HCT116 (cell line): ENCODE measurements around the gene XRN1. TPM values are rescaled to one million over a fixed set of nuclear protein-coding genes. Genes with fewer than 3 reads are reported as not detected.

Experiments
- ATAC-seq: fragments of 200-7000 bp; cut with Tn5 transposase; 2 replicates; pipeline ENCODE4 v1.9.1; 2020; ENCODE audit warnings: mild to moderate bottlenecking, moderate library complexity
- BruUV-seq: library from RNA; stranded (reverse); fragments of 400-500 nt; replicated peaks from 2 replicates; lab custom pipeline; 2021; lab: Mats Ljungman, UMichigan
- CTCF ChIA-PET: fragments of 300-600 bp; sonication (Branson Sonifier 250); formaldehyde crosslinking; loops from one replicate; lab custom pipeline; 2021; ENCODE audit warnings: antibody characterized with exemption; lab: Charles Lee
- POLR2A ChIA-PET: fragments of 300-600, 350-600 bp; sonication (Branson Sonifier 250); formaldehyde crosslinking; loops from one replicate; lab custom pipeline; 2021; ENCODE audit warnings: antibody characterized with exemption; lab: Charles Lee
- RAD21 ChIA-PET, 2 experiments: fragments of 300-600 bp; sonication (Branson Sonifier 250); formaldehyde crosslinking; loops; one replicate each; lab custom pipeline; 2023; ENCODE audit warnings: low total read pairs in 2 of 2; ENCODE audit not compliant: uncharacterized antibody in 2 of 2, unreplicated experiment in 2 of 2, low non-redundant PET in 1 of 2; lab: Charles Lee
- DNase-seq: peaks from one replicate; pipeline ENCODE4 v3.0.0-alpha.2; 2010; ENCODE audit warnings: low read depth, low spot score
- H2AFZ ChIP-seq: fragments of 200-600 bp; shearing (Covaris generic), sonication (generic); 2 replicates; pipeline ENCODE4 v1.6.1; 2017; ENCODE audit warnings: low read depth, mixed run types, mixed read lengths, antibody characterized with exemption, low read length; ENCODE audit not compliant: poor library complexity, severe bottlenecking
- H3K27ac ChIP-seq: 2 replicates; pipeline ENCODE4 v1.5.1; 2012; ENCODE audit warnings: low read depth, low read length
- H3K27me3 ChIP-seq: fragments of 200-600 bp; sonication (generic); 2 replicates; pipeline ENCODE4 v1.6.1; 2016; ENCODE audit warnings: mixed run types, low read length, mixed read lengths; ENCODE audit not compliant: insufficient read depth
- H3K36me3 ChIP-seq, 2 experiments: fragments of 200-500 bp in 1 of 2; fragments of 200-600 bp in 1 of 2; sonication (Bioruptor generic) in 1 of 2; sonication (generic) in 1 of 2; 2 replicates each; pipeline versions ENCODE4 v1.5.1 to v1.6.1; 2014 to 2016; ENCODE audit warnings: low read length in 2 of 2, inconsistent platforms in 1 of 2, mixed read lengths in 1 of 2, mixed run types in 1 of 2; ENCODE audit not compliant: insufficient read depth in 2 of 2, control insufficient read depth in 1 of 2
- H3K4me1 ChIP-seq, 2 experiments: fragments of 200-600 bp in 1 of 2; sonication (generic) in 1 of 2; 2 replicates each; pipeline versions ENCODE4 v1.5.1 to v1.6.1; 2012 to 2017; ENCODE audit warnings: low read length in 2 of 2, inconsistent platforms in 1 of 2, mild to moderate bottlenecking in 1 of 2, mixed read lengths in 1 of 2, mixed run types in 1 of 2, moderate library complexity in 1 of 2; ENCODE audit not compliant: insufficient read depth in 2 of 2, control insufficient read depth in 1 of 2
- H3K4me2 ChIP-seq: fragments of 200-600 bp; sonication (generic); 2 replicates; pipeline ENCODE4 v1.6.1; 2017; ENCODE audit warnings: mixed run types, low read length, mixed read lengths
- H3K4me3 ChIP-seq, 2 experiments: fragments of 200-600 bp in 1 of 2; sonication (generic) in 1 of 2; replicated peaks in 1 of 2; 2 replicates each; pipeline ENCODE4 v1.5.1; 2011 to 2016; ENCODE audit warnings: low read length in 2 of 2, control low read depth in 1 of 2, low read depth in 1 of 2, mild to moderate bottlenecking in 1 of 2, mixed read lengths in 1 of 2, mixed run types in 1 of 2
- H3K79me2 ChIP-seq: fragments of 200-600 bp; sonication (generic); 2 replicates; pipeline ENCODE4 v1.6.1; 2017; ENCODE audit warnings: mild to moderate bottlenecking, mixed run types, low read length, moderate library complexity, mixed read lengths; ENCODE audit not compliant: insufficient read depth
- H3K9ac ChIP-seq: fragments of 200-600 bp; sonication (generic); 2 replicates; pipeline ENCODE4 v1.6.1; 2016; ENCODE audit warnings: low read length, mixed read lengths
- H3K9me2 ChIP-seq: fragments of 200-600 bp; sonication (generic), shearing (Covaris generic); 2 replicates; pipeline ENCODE4 v1.6.1; 2017; ENCODE audit warnings: mixed run types, mild to moderate bottlenecking, moderate library complexity; ENCODE audit not compliant: insufficient read depth
- H3K9me3 ChIP-seq, 2 experiments: fragments of 200-500 bp in 1 of 2; fragments of 200-600 bp in 1 of 2; sonication (Bioruptor generic) in 1 of 2; sonication (generic) in 1 of 2; 2 replicates each; pipeline ENCODE4 v1.6.1; 2014 to 2017; ENCODE audit warnings: low read length in 2 of 2, mixed read lengths in 2 of 2, inconsistent platforms in 1 of 2, low read depth in 1 of 2, mild to moderate bottlenecking in 1 of 2, mixed run types in 1 of 2, moderate library complexity in 1 of 2; ENCODE audit not compliant: control insufficient read depth in 1 of 2, insufficient read depth in 1 of 2
- H4K20me1 ChIP-seq: fragments of 200-600 bp; sonication (generic), shearing (Covaris generic); 2 replicates; pipeline ENCODE4 v1.6.1; 2017; ENCODE audit warnings: mixed run types, mild to moderate bottlenecking, moderate library complexity; ENCODE audit not compliant: insufficient read depth
- CEBPB ChIP-seq: IDR thresholded peaks from 2 replicates; pipeline ENCODE4 v1.6.1; 2012; ENCODE audit warnings: low read depth
- CTCF ChIP-seq, 3 experiments: fragments of 200-600 bp in 1 of 3; sonication (generic) in 1 of 3; IDR thresholded peaks in 2 of 3; conservative IDR thresholded peaks in 1 of 3; 2 replicates each; pipeline ENCODE4 v1.5.1; 2012 to 2017; ENCODE audit warnings: low read depth in 2 of 3, low read length in 2 of 3, antibody characterized with exemption in 1 of 3, borderline replicate concordance in 1 of 3, control low read depth in 1 of 3, mild to moderate bottlenecking in 1 of 3, mixed read lengths in 1 of 3, mixed run types in 1 of 3, moderate library complexity in 1 of 3; ENCODE audit not compliant: insufficient read depth in 1 of 3
- EZH2phosphoT487 ChIP-seq: fragments of 200-600 bp; IDR thresholded peaks from 2 replicates; pipeline ENCODE4 v1.6.1; 2018; ENCODE audit warnings: antibody characterized with exemption, borderline replicate concordance
- FOSL1 ChIP-seq: IDR thresholded peaks from 2 replicates; pipeline ENCODE4 v1.6.1; 2012; ENCODE audit warnings: low read depth
- MAX ChIP-seq: IDR thresholded peaks from 2 replicates; pipeline ENCODE4 v1.6.1; 2012
- POLR2A ChIP-seq: IDR thresholded peaks from 2 replicates; pipeline ENCODE4 v1.7.0; 2011; ENCODE audit warnings: borderline replicate concordance; ENCODE audit not compliant: insufficient read depth, insufficient read length; ENCODE audit errors: extremely low read depth
- POLR2AphosphoS5 ChIP-seq: IDR thresholded peaks from 2 replicates; pipeline ENCODE4 v1.6.1; 2011; ENCODE audit warnings: mild to moderate bottlenecking, low read depth, low read length, moderate library complexity
- RAD21 ChIP-seq: IDR thresholded peaks from 2 replicates; pipeline ENCODE4 v1.6.1; 2012; ENCODE audit warnings: low read depth, mild to moderate bottlenecking
- REST ChIP-seq: IDR thresholded peaks from 2 replicates; pipeline ENCODE4 v1.6.1; 2012; ENCODE audit warnings: low read depth
- SIN3A ChIP-seq: IDR thresholded peaks from 2 replicates; pipeline ENCODE4 v1.6.1; 2012; ENCODE audit warnings: low read depth
- ZFX ChIP-seq: fragments of 450-650 bp; IDR thresholded peaks from 2 replicates; pipeline ENCODE4 v1.6.1; 2017
- ZNF274 ChIP-seq: fragments of 200-500 bp; sonication (Bioruptor generic); IDR thresholded peaks from 2 replicates; pipeline ENCODE4 v1.6.1; 2014; ENCODE audit warnings: mild to moderate bottlenecking, low read depth, low read length, inconsistent platforms
- intact Hi-C: fragments of 100-400 bp; cut with micrococcal nuclease; formaldehyde crosslinking; loops from 2 replicates; pipeline ENCODE4 v1.10.0; 2022
- total RNA-seq: library from RNA; stranded (reverse); gene quantifications from one replicate; pipeline ENCODE4 v1.2.1, GENCODE V29; 2021; ENCODE audit not compliant: unreplicated experiment

Gene XRN1
- total RNA-seq, 1 experiment from 2014 or later = 21.3 TPM

DNA sequence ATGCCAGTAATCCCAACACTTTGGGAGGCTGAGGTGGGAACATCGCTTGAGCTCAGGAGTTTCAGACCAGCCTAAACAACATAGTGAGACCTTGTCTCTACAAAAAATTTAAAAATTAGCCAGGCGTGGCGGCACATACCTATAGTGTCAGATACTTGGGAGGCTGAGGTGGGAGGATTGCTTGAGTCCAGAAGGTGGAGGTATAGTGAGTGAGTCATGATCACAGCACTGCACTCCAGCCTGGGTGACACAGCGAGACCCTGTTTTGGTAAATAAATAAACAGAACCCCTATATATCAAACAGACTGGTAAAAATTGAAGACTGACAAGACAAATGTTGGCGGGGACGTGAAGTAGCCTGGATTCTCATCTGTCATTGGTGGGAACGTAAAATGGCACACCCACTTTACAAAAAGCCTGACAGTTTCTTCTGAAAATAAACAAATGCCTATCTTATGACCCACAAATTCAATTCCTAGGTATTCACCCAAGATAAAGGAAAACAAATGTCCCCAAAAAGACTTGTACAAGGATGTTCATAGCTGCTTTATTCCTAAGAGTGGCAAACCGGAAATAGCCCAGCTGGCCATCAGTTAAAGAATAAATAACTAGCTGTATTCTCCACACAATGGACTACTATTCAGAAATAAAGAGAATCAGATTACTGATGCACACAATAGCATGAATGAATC lies 175.5 kb downstream of the XRN1 start:
- ATAC-seq (no peak), DNase-seq (no peak)
- CTCF ChIA-PET = no interaction called here
- Histone ChIP-seq H3K4me1 (peaks cover 0 to 7% of the 10 kb centered on the region in 2 experiments; a peak in 1 of 4 replicates), H3K9me2 (no peaks in the 10 kb centered on the region), H3K9me3 (no peaks in the 10 kb centered on the region), H3K27ac (no peak overlapping the region), H4K20me1 (no peaks in the 10 kb centered on the region), H3K79me2 (no peaks in the 10 kb centered on the region), H2AFZ (no peak overlapping the region), H3K36me3 (no peaks in the 10 kb centered on the region), H3K4me2 (no peak overlapping the region), H3K9ac (no peak overlapping the region), H3K4me3 (no peak overlapping the region), H3K27me3 (no peaks in the 10 kb centered on the region)
- intact Hi-C loops = loop anchor here (10.0 kb wide), 1 partner anchor 808 kb away; no protein-coding TSS in a partner anchor
- no TSS peak for BruUV-seq
- TF ChIP-seq MAX (no peak), REST (no peak), POLR2A (no peak), ZFX (no peak), FOSL1 (no peak), ZNF274 (no peak), CTCF (IDR thresholded peaks at IDR 0.05 in 2 of 3, conservative IDR thresholded peaks at IDR 0.05 in 1 of 3; ENCODE audit: borderline replicate concordance in 1 of 3, insufficient read depth in 1 of 3, low read depth in 2 of 3, low read length in 2 of 3) (no peak), CEBPB (no peak), RAD21 (no peak), SIN3A (no peak), EZH2phosphoT487 (no peak), POLR2AphosphoS5 (no peak)
- POLR2A ChIA-PET = no interaction called here
- RAD21 ChIA-PET = no interaction called here
